Hematopoietic multipotent progenitor cell treated with erythropoietin and hydrocortisone succinate and interleukin-3 and kit ligand, for 17 days (in vitro differentiated cells): ENCODE measurements around the gene HECTD1.
"Not testable (repeated sequence)": the region's sequence is repeated elsewhere in the genome, so short reads cannot be mapped to it uniquely, and the experiment has no call there.

Experiments
- DNase-seq: peaks from one replicate; pipeline ENCODE4 v3.0.0-alpha.2; 2015; ENCODE audit warnings: low spot score

Gene HECTD1

DNA sequence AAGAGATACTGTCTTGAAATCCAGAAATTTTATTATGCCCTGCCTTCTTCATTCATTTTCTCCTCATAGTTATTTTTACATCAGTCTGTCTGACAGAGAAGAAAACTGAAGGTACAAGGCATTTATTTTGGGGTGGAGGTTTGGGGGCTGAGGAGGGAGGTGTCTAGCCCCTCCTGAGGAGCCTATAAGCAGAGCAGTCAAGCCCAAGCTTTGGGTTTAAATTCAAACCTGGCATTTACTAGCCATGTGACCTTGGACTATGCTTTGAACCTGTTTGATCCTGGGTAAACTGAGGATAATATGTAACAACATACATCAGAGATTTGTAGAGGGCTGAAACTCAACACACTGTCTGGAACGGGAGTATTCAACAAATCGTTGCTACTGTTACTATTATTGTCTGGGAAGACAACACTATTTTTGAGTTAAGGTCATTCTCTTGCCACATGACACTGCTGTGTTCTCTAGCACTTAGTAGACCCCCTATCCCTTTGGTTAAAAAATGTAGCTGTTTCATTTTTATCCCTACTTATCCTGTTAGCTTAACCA is 115.4 kb downstream of the HECTD1 start:
- no peak for DNase-seq

GRCh38 chr14:31090883-31091764 is 116.5 kb downstream of the HECTD1 start:
- no peak for DNase-seq

DNA sequence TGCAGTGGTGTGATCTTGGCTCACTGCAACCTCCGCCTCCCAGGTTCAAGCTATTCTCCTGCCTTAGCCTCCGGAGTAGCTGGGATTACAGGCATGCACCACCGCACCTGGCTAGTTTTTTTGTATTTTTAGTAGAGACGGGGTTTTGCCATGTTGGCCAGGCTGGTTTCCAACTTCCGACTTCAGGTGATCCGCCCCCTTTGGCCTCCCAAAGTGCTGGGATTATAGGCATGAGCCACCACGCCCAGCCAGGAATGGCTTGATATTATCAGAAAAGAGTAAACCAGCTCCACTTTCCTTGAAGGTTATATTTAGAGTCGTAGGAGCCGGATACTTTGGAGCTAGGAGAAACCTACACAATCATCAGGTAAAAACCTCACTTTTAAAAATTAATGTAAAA is 121.1 kb downstream of the HECTD1 start:
- DNase-seq = not testable (repeated sequence)

DNA sequence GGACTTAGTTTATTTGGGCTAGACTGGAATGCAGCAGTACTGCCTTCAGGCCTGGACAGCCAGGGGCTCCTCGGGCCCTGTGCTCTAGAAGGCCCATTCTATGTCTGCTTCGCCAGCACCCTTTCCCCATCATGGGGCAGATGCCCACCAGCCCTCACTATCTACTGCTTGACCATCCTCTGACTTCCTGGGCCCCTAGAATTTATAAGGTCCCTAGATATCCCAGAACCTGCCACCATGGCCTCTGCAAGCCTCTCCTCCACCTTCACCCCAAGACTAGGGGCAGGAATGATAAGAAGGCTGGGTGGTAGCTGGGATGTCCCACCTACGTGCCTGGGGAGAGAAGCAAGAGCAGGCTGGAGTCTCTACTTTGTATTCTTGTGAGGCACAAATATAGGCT is 122.6 kb downstream of the HECTD1 start:
- DNase-seq = no peak

- DNase-seq = no peak
Measured at GRCh38 chr14:31084385-31084784, 123.2 kb downstream of the HECTD1 start.

GRCh38 chr14:31083781-31084180 is 123.8 kb downstream of the HECTD1 start:
- no peak for DNase-seq

DNA sequence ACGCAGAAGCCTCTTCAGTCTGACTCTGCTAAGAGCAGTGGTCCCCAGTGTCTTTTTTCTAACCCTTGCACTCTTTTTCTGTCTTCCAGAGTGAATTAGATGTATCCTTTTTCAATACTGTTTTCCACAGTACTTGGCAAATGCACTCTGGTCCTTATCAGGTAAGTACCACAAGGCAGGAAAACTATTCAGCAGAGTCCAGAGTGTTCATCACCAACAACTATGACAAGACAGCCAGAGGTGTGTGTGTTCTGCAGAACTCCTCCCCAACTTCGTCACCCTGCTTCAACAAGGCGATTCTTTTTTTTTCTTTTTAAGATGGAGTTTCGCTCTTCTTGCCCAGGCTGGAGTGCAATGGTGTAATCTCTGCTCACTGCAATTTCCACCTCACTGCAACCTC is 127.1 kb downstream of the HECTD1 start:
- peak; percentile 64 for DNase-seq

DNA sequence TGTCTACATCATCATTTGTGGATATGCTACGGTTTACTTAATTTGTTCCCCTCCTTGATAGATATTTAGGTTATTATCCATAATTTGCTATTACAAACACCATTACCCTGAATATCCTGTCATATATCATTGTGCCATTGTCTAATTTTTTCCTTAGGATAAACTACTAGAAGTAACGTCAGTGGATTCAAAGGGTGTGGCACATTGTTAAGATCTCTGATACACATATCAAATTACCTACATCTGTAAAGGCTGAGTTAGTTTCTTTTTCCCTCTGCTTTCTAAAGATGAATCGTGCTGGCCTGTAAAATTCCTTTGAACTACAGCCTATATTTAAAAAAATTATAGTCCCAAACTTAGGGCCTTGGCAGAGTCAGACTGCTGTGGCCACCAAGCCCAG is 127.5 kb downstream of the HECTD1 start:
- DNase-seq = peak; percentile 29

DNA sequence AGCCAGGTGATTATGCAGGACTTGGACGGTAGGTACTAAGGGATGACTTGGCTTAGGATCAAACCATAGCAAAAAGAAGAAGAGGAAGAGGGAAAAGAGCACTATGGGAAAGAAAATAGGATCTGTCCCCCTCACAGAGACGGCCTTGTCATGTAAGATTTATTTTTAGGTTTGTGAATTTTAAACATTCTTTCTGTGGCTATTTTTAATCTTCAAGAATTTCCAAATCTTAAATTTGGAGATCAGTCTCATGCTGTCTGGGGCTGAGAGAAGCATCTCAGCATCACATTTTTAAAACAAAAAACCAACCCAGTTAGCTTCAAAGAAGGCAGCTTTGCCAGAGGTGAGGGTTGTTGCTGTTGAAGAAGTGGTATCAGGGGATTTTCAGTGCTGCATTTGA is 128.8 kb downstream of the HECTD1 start:
- no peak for DNase-seq

GRCh38 chr14:31075144-31075543 is 132.4 kb downstream of the HECTD1 start:
- no peak for DNase-seq

DNA sequence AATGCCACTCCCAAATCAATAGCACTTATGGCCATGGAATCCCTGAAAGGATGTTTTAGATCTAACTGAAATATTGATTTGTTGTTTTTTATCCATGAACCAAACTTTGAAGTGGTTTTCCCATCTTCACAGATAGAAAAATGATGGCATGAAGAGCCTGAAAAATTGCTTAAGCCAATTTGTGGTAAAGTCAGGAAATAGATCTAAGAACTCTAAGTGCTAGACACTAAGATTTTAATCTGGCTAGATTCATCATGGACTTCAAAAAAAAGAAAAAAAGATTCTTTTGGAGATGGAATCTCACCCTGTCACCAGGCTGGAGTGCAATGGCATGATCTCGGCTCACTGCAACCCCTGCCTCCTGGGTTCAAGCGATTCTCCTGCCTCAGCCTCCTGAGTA is 136.4 kb downstream of the HECTD1 start:
- DNase-seq = no peak

DNA sequence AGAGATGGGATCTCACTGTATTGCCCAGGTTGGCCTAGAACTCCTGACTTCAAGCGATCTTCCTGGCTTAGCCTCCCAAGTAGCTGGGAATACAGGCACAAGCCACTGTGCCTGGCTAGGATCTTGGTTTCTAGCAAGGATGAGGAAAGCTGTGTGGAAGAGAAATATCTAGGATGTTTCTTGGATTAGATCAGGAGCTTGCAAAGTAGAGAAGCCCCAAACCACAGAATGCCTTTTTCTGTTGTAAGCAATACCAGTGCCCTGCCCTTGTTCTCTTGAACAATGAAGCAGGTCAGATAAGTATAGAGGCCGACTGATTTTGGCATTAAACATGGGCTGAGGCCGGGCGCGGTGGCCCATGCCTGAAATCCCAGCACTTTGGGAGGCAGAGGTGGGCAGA is 137.2 kb downstream of the HECTD1 start:
- DNase-seq = no peak

DNA sequence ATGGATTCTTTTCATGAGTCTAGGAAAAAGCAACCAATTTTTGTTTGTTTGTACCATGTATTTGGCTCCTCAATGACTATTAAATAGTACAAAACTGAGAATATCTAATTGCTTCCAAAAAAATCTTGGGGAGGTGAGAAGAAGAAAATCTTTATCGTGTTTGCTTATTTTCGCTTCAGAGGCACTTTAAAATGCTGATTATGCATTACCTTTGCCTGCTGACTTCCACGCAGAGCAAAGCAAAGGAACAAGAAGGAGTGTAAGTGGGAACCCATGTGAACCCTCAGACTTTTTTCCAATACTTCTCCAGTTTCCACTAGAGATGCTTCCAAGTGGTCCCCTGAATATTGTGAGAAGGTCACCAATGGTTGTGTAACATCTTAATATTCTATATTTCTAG is 138.2 kb downstream of the HECTD1 start:
- DNase-seq = no peak

DNA sequence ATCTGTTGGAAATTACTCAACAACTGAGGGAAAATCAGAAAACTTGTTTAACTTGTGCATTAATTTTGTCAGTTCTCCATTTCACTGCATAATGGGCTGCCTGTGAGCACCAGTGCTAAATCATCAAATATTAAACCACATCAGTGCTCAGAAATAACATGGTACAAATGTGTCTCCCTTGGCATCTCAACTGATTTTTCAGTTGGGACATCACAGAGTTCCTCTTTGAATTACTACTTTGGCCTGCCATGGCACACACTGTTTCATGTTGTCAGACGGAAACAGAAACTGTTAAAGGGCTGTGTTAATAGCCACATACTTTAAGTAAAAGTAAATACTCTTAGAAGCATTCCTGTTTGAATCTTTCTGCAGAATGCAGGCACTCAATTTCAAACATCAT is 139.4 kb downstream of the HECTD1 start:
- DNase-seq = no peak

DNA sequence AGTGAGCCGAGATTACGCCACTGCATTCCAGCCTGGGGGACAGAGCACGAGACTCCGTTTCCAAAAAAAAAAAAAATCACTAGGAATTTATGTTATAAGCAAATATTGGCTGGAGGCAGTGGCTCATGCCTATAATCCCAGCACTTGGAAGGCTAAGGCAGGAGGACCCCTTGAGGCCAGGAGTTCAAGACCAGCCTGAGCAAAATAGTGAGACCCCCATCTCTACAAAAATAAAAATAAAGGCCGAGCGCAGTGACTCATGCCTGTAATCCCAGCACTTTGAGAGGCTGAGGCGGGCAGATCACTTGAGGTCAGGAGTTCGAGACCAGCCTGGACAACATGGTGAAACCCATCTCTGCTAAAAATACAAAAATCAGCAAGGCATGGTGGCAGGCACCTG is 144.7 kb downstream of the HECTD1 start:
- DNase-seq = not testable (repeated sequence)

DNA sequence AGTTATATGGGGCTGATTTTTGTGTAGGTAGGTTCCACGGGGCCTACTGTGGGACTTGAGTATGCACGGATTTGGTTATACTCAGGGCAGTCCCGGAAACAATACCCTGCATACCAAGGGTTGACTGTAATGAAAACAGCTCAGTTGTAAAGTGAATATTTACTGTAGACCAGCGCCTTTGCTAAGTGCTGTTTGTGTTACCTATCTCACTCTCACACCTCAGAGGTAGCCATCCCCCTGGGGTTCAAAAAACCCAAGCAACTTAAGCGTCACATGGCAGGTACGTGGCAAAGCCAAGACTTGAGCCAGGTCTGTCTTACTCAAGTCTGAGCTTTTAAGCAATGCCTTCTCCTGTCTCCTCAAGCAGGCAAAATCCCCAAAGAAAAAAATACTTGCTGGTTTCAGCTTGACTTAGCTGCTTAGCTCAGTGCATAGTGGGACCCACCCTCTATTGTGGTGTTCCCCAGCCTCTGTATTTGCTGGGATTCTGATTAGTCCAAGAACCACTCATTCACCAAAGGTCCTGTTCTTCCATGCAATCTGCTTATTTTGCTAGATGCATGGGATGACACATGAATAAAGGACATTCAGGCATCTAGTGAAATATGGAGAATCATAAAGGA is 147.2 kb downstream of the HECTD1 start:
- peak; percentile 32 for DNase-seq

DNA sequence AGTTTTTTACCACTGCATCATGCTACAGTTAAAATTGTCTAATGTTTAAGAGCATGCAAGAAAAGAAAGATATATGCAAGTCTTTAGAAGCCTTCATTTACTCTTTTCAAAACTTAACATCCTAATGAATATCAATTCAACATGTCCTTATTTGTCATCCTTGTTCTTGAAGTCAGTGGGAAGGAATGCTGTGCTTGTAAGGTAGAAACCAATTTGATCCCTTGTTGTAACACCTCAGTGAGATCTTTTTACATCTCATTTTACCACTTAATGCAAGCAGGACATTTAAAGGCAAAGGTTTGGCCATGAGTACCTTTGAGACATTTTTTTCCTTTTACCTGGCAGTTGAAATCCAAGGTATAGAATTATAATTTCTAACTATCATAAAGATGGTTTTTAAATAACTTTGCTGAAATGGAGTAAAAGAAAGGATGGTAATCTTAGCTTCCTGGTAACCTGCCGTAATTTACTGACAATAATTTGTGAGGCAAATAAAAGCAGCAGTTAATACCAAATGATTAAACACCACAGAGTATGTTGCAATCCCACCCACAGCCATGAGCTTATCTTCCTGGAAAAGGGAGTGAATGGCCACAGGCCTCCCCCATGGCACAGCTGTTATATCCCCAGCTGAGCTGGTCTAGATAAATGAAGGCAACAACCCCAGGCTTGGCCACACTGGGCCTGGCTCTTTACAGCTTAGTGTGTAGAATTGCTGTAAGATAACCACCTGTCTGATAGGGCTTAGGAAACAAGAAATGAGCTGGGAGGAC is 148.3 kb downstream of the HECTD1 start:
- peak; percentile 85 for DNase-seq

GRCh38 chr14:31057701-31058364 is 149.8 kb downstream of the HECTD1 start:
- DNase-seq = no peak

DNA sequence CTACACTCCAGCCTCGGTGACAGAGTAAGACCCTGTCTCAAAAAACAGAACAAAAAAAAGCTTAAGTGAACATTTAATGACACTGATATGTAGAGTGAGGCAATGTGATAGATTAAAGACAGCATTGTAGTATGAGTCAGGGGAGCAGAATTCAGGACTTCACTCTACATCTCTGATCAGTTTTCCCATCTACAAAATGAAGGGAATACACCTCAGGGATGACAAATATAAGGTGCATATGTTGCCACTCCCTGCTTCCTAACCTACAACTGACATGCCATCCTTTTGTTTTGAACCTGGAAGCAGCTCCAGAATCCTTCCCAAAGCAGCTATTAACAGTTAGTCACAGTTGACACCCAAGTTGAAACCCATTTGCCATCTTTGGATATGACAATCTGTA is 150.6 kb downstream of the HECTD1 start:
- DNase-seq = no peak

GRCh38 chr14:31052905-31053586 is 154.5 kb downstream of the HECTD1 start:
- DNase-seq = not testable (repeated sequence)

GRCh38 chr14:31051511-31051910 is 156.1 kb downstream of the HECTD1 start:
- no peak for DNase-seq
